ACC112 (cell line): ENCODE measurements around the gene NDNF.

Experiments
- H2AFZ ChIP-seq: fragments of 200-600 bp; sonication (generic); one replicate; pipeline ENCODE4 v1.6.0; 2017; ENCODE audit warnings: antibody characterized with exemption, low read length; ENCODE audit not compliant: unreplicated experiment
- H3K27ac ChIP-seq: fragments of 200-600 bp; sonication (generic); 2 replicates; pipeline ENCODE4 v1.5.1; 2014; ENCODE audit warnings: low read depth, mild to moderate bottlenecking, antibody characterized with exemption, low read length, moderate library complexity
- H3K27me3 ChIP-seq: fragments of 200-600 bp; sonication (generic); 2 replicates; pipeline ENCODE4 v1.6.1; 2014; ENCODE audit warnings: mild to moderate bottlenecking, antibody characterized with exemption, low read length, moderate library complexity, mixed read lengths; ENCODE audit not compliant: insufficient read depth
- H3K36me3 ChIP-seq: fragments of 200-600 bp; sonication (generic); 2 replicates; pipeline ENCODE4 v1.6.1; 2016; ENCODE audit warnings: mild to moderate bottlenecking, antibody characterized with exemption, low read length, moderate library complexity, mixed read lengths; ENCODE audit not compliant: insufficient read depth
- H3K4me1 ChIP-seq: fragments of 200-600 bp; sonication (generic); one replicate; pipeline ENCODE4 v1.6.1; 2016; ENCODE audit warnings: low read length, mixed read lengths; ENCODE audit not compliant: insufficient read depth, unreplicated experiment, control insufficient read depth
- H3K4me3 ChIP-seq: fragments of 200-600 bp; sonication (generic); 2 replicates; pipeline ENCODE4 v1.5.1; 2014; ENCODE audit warnings: mild to moderate bottlenecking, low read depth, low read length
- H3K79me2 ChIP-seq: fragments of 200-600 bp; sonication (generic); one replicate; pipeline ENCODE4 v1.6.0; 2016; ENCODE audit warnings: low read length; ENCODE audit not compliant: control insufficient read depth, unreplicated experiment, insufficient read depth

NDNF gene

GRCh38 chr4:121096191-121096590, 23.9 kb upstream of the NDNF start:
- H3K27me3 ChIP-seq: no peaks in the 10 kb centered on the region
- H2AFZ ChIP-seq: no peak overlapping the region
- H3K4me3 ChIP-seq: no peak overlapping the region
- no peaks in the 10 kb centered on the region for H3K36me3 ChIP-seq
- H3K4me1 ChIP-seq: peaks cover 9% of the 10 kb centered on the region
- no peak overlapping the region for H3K27ac ChIP-seq
- H3K79me2 ChIP-seq: no peaks in the 10 kb centered on the region

- no peak overlapping the region for H3K27ac ChIP-seq
- peaks cover 9% of the 10 kb centered on the region for H3K4me1 ChIP-seq
- H3K79me2 ChIP-seq: no peaks in the 10 kb centered on the region
- no peak overlapping the region for H3K4me3 ChIP-seq
- no peaks in the 10 kb centered on the region for H3K27me3 ChIP-seq
- H3K36me3 ChIP-seq: no peaks in the 10 kb centered on the region
- H2AFZ ChIP-seq: no peak overlapping the region
These were observed 22.1 kb upstream of the NDNF start for GRCh38 chr4:121094297-121094966.

- Histone ChIP-seq H3K4me1 (peaks cover 9% of the 10 kb centered on the region), H3K4me3 (no peak overlapping the region), H2AFZ (no peak overlapping the region), H3K27ac (no peak overlapping the region), H3K27me3 (no peaks in the 10 kb centered on the region), H3K79me2 (no peaks in the 10 kb centered on the region), H3K36me3 (no peaks in the 10 kb centered on the region)
These were observed 20.9 kb upstream of the NDNF start for GRCh38 chr4:121093261-121093660.

DNA sequence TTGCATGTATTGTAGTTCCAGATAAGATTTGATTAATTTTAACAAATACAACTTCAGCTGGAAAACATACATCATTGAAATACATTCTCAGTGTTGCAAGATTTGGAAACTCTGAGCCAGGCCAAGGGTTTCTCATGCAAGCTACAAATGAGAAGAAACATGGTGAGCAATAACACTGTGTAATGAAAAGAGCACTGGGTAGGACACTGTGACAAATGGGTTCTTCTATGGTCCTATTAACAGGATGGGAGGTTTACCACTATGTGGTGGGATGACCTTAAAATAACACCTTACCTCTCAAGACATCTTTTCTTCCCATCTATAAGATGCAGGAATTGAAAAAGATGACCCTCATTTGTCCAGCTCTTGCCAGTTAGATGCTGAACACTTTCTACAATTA, 19.6 kb upstream of the NDNF start:
- Histone ChIP-seq H3K36me3 (no peaks in the 10 kb centered on the region), H3K4me1 (peaks cover 9% of the 10 kb centered on the region), H3K27ac (no peak overlapping the region), H2AFZ (no peak overlapping the region), H3K4me3 (no peak overlapping the region), H3K27me3 (no peaks in the 10 kb centered on the region), H3K79me2 (no peaks in the 10 kb centered on the region)

DNA sequence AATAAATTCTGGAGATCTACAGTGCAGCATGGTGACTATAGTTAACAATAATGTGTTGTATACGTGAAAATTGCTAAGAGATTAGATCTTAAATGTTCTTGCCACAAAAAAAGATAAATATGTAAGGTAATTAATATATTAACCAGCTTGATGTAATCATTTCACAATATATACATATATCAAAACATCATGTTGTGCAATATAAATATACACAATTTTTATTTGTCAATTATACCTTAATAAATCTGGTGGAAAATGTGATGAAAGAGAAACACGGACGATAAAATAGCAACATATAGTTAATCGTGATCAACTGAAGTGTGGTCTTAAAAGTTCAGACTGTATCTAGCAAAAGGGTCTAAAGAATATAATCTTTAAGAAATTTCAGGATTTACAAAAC, 16.5 kb upstream of the NDNF start:
- H3K36me3 ChIP-seq: no peaks in the 10 kb centered on the region
- no peak overlapping the region for H3K4me3 ChIP-seq
- H3K79me2 ChIP-seq: no peaks in the 10 kb centered on the region

GRCh38 chr4:121079376-121079775, 7.0 kb upstream of the NDNF start:
- Histone ChIP-seq H2AFZ (no peak overlapping the region), H3K27ac (no peak overlapping the region), H3K27me3 (peaks cover 11% of the 10 kb centered on the region), H3K4me1 (no peaks in the 10 kb centered on the region), H3K36me3 (no peaks in the 10 kb centered on the region), H3K79me2 (no peaks in the 10 kb centered on the region), H3K4me3 (no peak overlapping the region)

More for the DNA sequence above, 16.5 kb upstream of the NDNF start:
- H3K27ac ChIP-seq: no peak overlapping the region
- H2AFZ ChIP-seq: no peak overlapping the region
- no peaks in the 10 kb centered on the region for H3K4me1 ChIP-seq
- H3K27me3 ChIP-seq: no peaks in the 10 kb centered on the region

DNA sequence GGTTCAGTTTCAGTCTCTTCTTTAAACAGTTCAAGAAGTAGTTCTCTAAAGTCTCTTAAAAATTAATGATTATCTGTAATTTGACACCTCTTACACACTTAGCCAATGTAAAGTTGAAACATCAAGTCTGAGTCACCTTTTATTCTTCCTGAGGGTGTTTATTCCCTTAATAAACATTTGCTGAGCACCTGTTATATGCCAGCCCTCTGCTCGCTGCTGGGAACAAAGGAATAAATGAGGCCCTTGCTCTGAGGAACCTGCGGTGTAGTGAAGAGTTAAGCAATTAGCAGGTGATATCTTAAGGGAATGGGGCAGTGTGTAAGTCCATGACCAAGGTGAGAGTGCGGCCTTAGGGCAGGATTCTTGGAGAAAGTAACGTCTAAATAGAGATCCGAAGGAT, 5.2 kb upstream of the NDNF start:
- Histone ChIP-seq H3K27ac (no peak overlapping the region), H3K27me3 (peaks cover 30% of the 10 kb centered on the region)

DNA sequence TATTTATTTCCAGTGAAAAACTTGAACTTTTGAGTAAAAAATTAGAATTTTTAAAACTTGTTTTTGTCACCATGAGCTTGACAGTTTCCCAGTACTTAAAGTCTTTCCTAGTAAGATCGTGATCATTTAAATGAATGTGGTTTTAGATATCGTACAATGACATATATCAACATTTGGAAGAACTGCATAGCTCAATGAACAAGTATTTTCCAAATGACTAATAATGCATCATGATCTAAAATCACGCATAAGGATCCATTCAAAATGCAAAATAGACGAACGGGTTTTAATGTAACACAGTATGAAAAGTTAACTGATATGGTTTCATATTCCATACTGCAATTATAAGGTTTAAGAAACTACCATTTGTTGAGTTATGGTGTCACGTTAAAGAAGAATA, 4.1 kb upstream of the NDNF start:
- Histone ChIP-seq H3K4me1 (no peaks in the 10 kb centered on the region), H3K27me3 (peaks cover 33% of the 10 kb centered on the region), H3K79me2 (no peaks in the 10 kb centered on the region)

More for the DNA sequence above, 5.2 kb upstream of the NDNF start:
- no peaks in the 10 kb centered on the region for H3K4me1 ChIP-seq
- no peak overlapping the region for H3K4me3 ChIP-seq
- H3K79me2 ChIP-seq: no peaks in the 10 kb centered on the region
- H3K36me3 ChIP-seq: no peaks in the 10 kb centered on the region
- H2AFZ ChIP-seq: no peak overlapping the region

DNA sequence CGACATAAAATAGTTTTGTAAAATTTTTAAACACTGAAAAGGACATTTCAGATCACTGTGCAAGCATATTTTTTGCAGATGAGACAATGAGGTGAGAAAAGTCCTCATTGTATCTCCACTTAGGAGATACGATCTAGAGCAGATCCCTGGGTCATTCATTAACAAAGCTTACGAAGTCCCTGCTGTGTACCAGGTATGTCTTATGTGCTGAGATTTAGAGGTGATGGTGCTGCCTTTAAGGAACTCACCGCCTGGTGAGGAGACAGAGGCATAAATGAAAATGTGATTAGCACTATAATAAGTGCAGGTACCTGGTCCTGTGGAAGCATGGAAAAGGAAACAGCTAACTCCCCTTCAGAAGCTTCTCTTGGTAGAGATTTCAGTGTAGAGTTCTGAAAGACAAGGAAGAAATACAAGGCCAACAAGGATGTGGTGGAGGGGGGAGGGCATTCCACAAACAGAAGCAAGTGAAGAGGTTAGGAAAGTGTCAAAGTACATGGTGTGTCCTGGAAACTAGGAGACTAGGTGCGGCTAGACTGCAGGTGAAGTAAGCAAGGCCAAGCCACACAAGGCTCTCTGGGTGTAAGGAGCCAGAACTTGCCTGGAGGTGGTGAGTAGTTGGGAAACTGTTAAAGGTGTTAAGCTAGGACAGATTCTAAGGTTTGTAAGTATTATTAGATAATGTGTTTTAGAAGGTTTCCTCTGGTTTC, 1.5 kb upstream of the NDNF start:
- Histone ChIP-seq H3K27me3 (peaks cover 43% of the 10 kb centered on the region), H3K36me3 (no peaks in the 10 kb centered on the region), H2AFZ (no peak overlapping the region), H3K27ac (no peak overlapping the region), H3K4me1 (no peaks in the 10 kb centered on the region), H3K4me3 (no peak overlapping the region), H3K79me2 (no peaks in the 10 kb centered on the region)

More for the DNA sequence above, 4.1 kb upstream of the NDNF start:
- no peak overlapping the region for H3K4me3 ChIP-seq
- H3K36me3 ChIP-seq: no peaks in the 10 kb centered on the region
- H3K27ac ChIP-seq: no peak overlapping the region
- H2AFZ ChIP-seq: no peak overlapping the region

- H3K27me3 ChIP-seq: peaks cover 41% of the 10 kb centered on the region
- H2AFZ ChIP-seq: peak overlapping the region; percentile 92
- peak overlapping the region; percentile 79 for H3K4me3 ChIP-seq
- H3K36me3 ChIP-seq: no peaks in the 10 kb centered on the region
- no peaks in the 10 kb centered on the region for H3K4me1 ChIP-seq
- no peaks in the 10 kb centered on the region for H3K79me2 ChIP-seq
- no peak overlapping the region for H3K27ac ChIP-seq
These were observed 685 bp upstream of the NDNF start for GRCh38 chr4:121073004-121073435.

DNA sequence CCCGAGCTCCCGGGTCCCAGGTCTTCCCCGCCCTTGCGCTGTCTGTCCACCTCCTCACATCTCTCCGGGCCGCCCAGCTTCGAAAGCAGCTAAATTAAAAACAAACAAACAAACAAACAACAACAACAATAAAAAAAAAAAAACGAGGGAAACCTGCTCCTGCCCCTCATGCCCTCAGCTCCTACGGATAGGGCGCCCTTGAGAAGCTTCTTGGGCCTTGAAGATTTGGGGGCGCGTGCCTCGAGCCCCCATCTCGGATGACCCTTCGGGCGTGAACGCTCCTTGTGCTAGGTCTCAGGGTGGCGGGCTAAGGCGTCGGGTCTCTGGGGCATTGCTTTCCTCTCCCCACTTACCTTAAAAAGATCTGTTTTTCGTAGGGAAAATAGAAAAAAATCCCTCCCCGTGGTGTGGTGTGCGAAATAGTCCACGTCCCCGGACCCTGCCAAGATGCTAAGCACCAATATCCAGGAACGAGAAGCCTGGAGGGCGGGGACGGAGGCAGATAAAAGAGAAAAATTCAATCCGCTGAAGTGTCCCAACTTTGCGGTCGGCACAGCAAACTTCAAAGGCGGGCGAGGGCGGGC, 603 bp downstream of the NDNF start:
- H2AFZ ChIP-seq: peak overlapping the region; percentile 49
- peaks cover 41% of the 10 kb centered on the region for H3K27me3 ChIP-seq
- no peak overlapping the region for H3K27ac ChIP-seq
- H3K4me3 ChIP-seq: peak overlapping the region; percentile 79
- H3K4me1 ChIP-seq: no peaks in the 10 kb centered on the region
- H3K36me3 ChIP-seq: no peaks in the 10 kb centered on the region
- H3K79me2 ChIP-seq: no peaks in the 10 kb centered on the region
